Measurements from ENCODE around the gene MTHFR.

The MTHFR gene

GRCh38 chr1:11848373-11848700 lies 42.6 kb upstream of the MTHFR start:
- Histone ChIP-seq H3K4me3 (no peak overlapping the region), H3K27ac (no peak overlapping the region), H3K27me3 (peaks cover 0 to 12% of the 10 kb centered on the region in 2 donors), H3K9me3 (no peaks in the 10 kb centered on the region), H3K36me3 (peaks cover 14 to 47% (median 20%) of the 10 kb centered on the region in 3 donors), H3K4me1 (no peaks in the 10 kb centered on the region)
- intact Hi-C loops (cut with DNase I; ENCODE audit: low total_unique reads): no loop called here
- TF ChIP-seq CTCF (IDR thresholded peaks at IDR 0.05): no peak
- no peak for DNase-seq

- no peak for DNase-seq
- H3K4me1 ChIP-seq: no peaks in the 10 kb centered on the region
- peaks cover 15 to 52% (median 20%) of the 10 kb centered on the region in 3 donors for H3K36me3 ChIP-seq
- H3K27ac ChIP-seq: no peak within 1 kb of the TSS
- no peak for TF ChIP-seq CTCF (IDR thresholded peaks at IDR 0.05)
- H3K4me3 ChIP-seq: no peak within 1 kb of the TSS
- intact Hi-C loops (cut with DNase I; ENCODE audit: low total_unique reads): no loop called here
- H3K27me3 ChIP-seq: peaks cover 0 to 10% of the 10 kb centered on the region in 2 donors
- H3K9me3 ChIP-seq: no peaks in the 10 kb centered on the region
Observed at GRCh38 chr1:11847667-11848372, 42.1 kb upstream of the MTHFR start, which contains the start of gene NPPA. NPPA (minus strand) TSS chr1:11847783; CDS start chr1:11847684, 99 bp downstream.

- H3K27ac ChIP-seq: no peak overlapping the region
- DNase-seq: no peak
- intact Hi-C loops (cut with DNase I; ENCODE audit: low total_unique reads): no loop called here
Observed at GRCh38 chr1:11845641-11846335, 40.0 kb upstream of the MTHFR start.

GRCh38 chr1:11842154-11843041 lies 36.6 kb upstream of the MTHFR start:
- no peak for TF ChIP-seq CTCF (IDR thresholded peaks at IDR 0.05)
- H3K27me3 ChIP-seq: no peaks in the 10 kb centered on the region
- DNase-seq: no peak
- H3K27ac ChIP-seq: no peak overlapping the region
- no peak overlapping the region for H3K4me3 ChIP-seq
- intact Hi-C loops (cut with DNase I; ENCODE audit: low total_unique reads): loop anchor here (5.0 kb wide), 1 partner anchor 65 kb away; no protein-coding TSS in a partner anchor
- peaks cover 61 to 96% (median 67%) of the 10 kb centered on the region in 3 donors for H3K36me3 ChIP-seq
- no peaks in the 10 kb centered on the region for H3K9me3 ChIP-seq
- H3K4me1 ChIP-seq: peaks cover 0 to 14% (median 11%) of the 10 kb centered on the region in 4 donors

More at GRCh38 chr1:11845641-11846335, 40.0 kb upstream of the MTHFR start:
- Histone ChIP-seq H3K4me3 (no peak overlapping the region), H3K9me3 (no peaks in the 10 kb centered on the region), H3K27me3 (peaks cover 0 to under 1% of the 10 kb centered on the region in 2 donors), H3K36me3 (peaks cover 35 to 72% (median 38%) of the 10 kb centered on the region in 3 donors), H3K4me1 (peaks cover 0 to 5% (median 2%) of the 10 kb centered on the region in 4 donors)
- TF ChIP-seq CTCF (IDR thresholded peaks at IDR 0.05): no peak

Measured in tibial artery (tissue), 4 donors.